Skeletal muscle satellite cell (primary cell): Measurements from ENCODE around the gene IGF2BP3.
"Not testable (repeated sequence)": the region's sequence is repeated elsewhere in the genome, so short reads cannot be mapped to it uniquely, and the experiment has no call there.

Source experiments
- H3K27me3 ChIP-seq: 2 replicates; pipeline ENCODE4 v1.7.0; 2013; ENCODE audit warnings: low read length; ENCODE audit not compliant: control insufficient read depth, insufficient read depth
- H3K36me3 ChIP-seq: 2 replicates; pipeline ENCODE4 v1.7.0; 2013; ENCODE audit warnings: mild to moderate bottlenecking, control low read depth, low read length; ENCODE audit not compliant: insufficient read depth
- H3K4me1 ChIP-seq: 2 replicates; pipeline ENCODE4 v1.7.0; 2013; ENCODE audit warnings: low read length; ENCODE audit not compliant: control insufficient read depth, insufficient read depth
- H3K4me2 ChIP-seq: 2 replicates; pipeline ENCODE4 v1.7.0; 2013; ENCODE audit warnings: mild to moderate bottlenecking, low read length
- H3K4me3 ChIP-seq: 2 replicates; pipeline ENCODE4 v1.7.0; 2013; ENCODE audit warnings: low read length
- H3K9ac ChIP-seq: 2 replicates; pipeline ENCODE4 v1.7.0; 2013; ENCODE audit warnings: mild to moderate bottlenecking, low read depth, low read length, moderate library complexity
- H3K9me3 ChIP-seq: replicated peaks from 2 replicates; pipeline ENCODE4 v1.7.0; 2013; ENCODE audit warnings: mild to moderate bottlenecking, control low read depth, low read length

The IGF2BP3 gene

GRCh38 chr7:23419160-23419559 is 51.1 kb downstream of the IGF2BP3 start:
- H3K27me3 ChIP-seq, result no peaks in the 10 kb centered on the region
- peaks cover 11% of the 10 kb centered on the region for H3K36me3 ChIP-seq
- H3K9me3 ChIP-seq, result no peaks in the 10 kb centered on the region
- H3K4me1 ChIP-seq, result peaks cover 11% of the 10 kb centered on the region
- no peak overlapping the region for H3K9ac ChIP-seq
- H3K4me3 ChIP-seq, result no peak overlapping the region
- no peak overlapping the region for H3K4me2 ChIP-seq

- Histone ChIP-seq H3K9me3 (no peaks in the 10 kb centered on the region), H3K4me1 (peaks cover 11% of the 10 kb centered on the region), H3K9ac (no peak overlapping the region), H3K36me3 (peaks cover 12% of the 10 kb centered on the region), H3K4me2 (no peak overlapping the region), H3K27me3 (no peaks in the 10 kb centered on the region), H3K4me3 (no peak overlapping the region)
Measured at GRCh38 chr7:23418046-23418445, 52.2 kb downstream of the IGF2BP3 start.

- Histone ChIP-seq H3K4me1 (peaks cover 11% of the 10 kb centered on the region), H3K36me3 (peaks cover 19% of the 10 kb centered on the region), H3K27me3 (no peaks in the 10 kb centered on the region), H3K9ac (no peak overlapping the region), H3K4me3 (no peak overlapping the region), H3K4me2 (no peak overlapping the region), H3K9me3 (no peaks in the 10 kb centered on the region)
Measured at GRCh38 chr7:23415198-23415597, 55.1 kb downstream of the IGF2BP3 start.

- H3K9ac ChIP-seq, result no peak overlapping the region
- peaks cover 19% of the 10 kb centered on the region for H3K36me3 ChIP-seq
- no peaks in the 10 kb centered on the region for H3K9me3 ChIP-seq
Measured at GRCh38 chr7:23410446-23411183, 59.7 kb downstream of the IGF2BP3 start.

GRCh38 chr7:23406564-23406963 is 63.7 kb downstream of the IGF2BP3 start:
- not testable (repeated sequence) for H3K4me1 ChIP-seq, H3K4me3 ChIP-seq, H3K4me2 ChIP-seq, H3K27me3 ChIP-seq, H3K9ac ChIP-seq, H3K9me3 ChIP-seq
- peaks cover 15% of the 10 kb centered on the region for H3K36me3 ChIP-seq

More at GRCh38 chr7:23410446-23411183, 59.7 kb downstream of the IGF2BP3 start:
- no peak overlapping the region for H3K4me2 ChIP-seq
- no peaks in the 10 kb centered on the region for H3K27me3 ChIP-seq
- no peaks in the 10 kb centered on the region for H3K4me1 ChIP-seq
- no peak overlapping the region for H3K4me3 ChIP-seq

GRCh38 chr7:23405240-23405618 is 65.1 kb downstream of the IGF2BP3 start:
- no peaks in the 10 kb centered on the region for H3K27me3 ChIP-seq
- H3K9ac ChIP-seq, result no peak overlapping the region
- no peak overlapping the region for H3K4me3 ChIP-seq
- H3K4me2 ChIP-seq, result no peak overlapping the region
- peaks cover 18% of the 10 kb centered on the region for H3K36me3 ChIP-seq
- H3K4me1 ChIP-seq, result no peaks in the 10 kb centered on the region
- no peaks in the 10 kb centered on the region for H3K9me3 ChIP-seq

- no peaks in the 10 kb centered on the region for H3K27me3 ChIP-seq
- no peak overlapping the region for H3K9ac ChIP-seq
- H3K9me3 ChIP-seq, result no peaks in the 10 kb centered on the region
- no peak overlapping the region for H3K4me2 ChIP-seq
- H3K36me3 ChIP-seq, result peaks cover 17% of the 10 kb centered on the region
- no peaks in the 10 kb centered on the region for H3K4me1 ChIP-seq
- no peak overlapping the region for H3K4me3 ChIP-seq
Measured at GRCh38 chr7:23404546-23405239, 65.6 kb downstream of the IGF2BP3 start.

GRCh38 chr7:23403970-23404369 is 66.3 kb downstream of the IGF2BP3 start:
- H3K36me3 ChIP-seq, result peaks cover 17% of the 10 kb centered on the region
- H3K4me2 ChIP-seq, result no peak overlapping the region
- H3K4me1 ChIP-seq, result no peaks in the 10 kb centered on the region
- H3K4me3 ChIP-seq, result no peak overlapping the region
- H3K9me3 ChIP-seq, result no peaks in the 10 kb centered on the region
- no peak overlapping the region for H3K9ac ChIP-seq
- no peaks in the 10 kb centered on the region for H3K27me3 ChIP-seq

GRCh38 chr7:23398090-23398489 is 72.2 kb downstream of the IGF2BP3 start:
- not testable (repeated sequence) for H3K27me3 ChIP-seq, H3K4me2 ChIP-seq, H3K9me3 ChIP-seq, H3K4me3 ChIP-seq, H3K9ac ChIP-seq
- Histone ChIP-seq H3K4me1 (peaks cover 14% of the 10 kb centered on the region), H3K36me3 (peaks cover 24% of the 10 kb centered on the region)

GRCh38 chr7:23397241-23397640 is 73.0 kb downstream of the IGF2BP3 start:
- Histone ChIP-seq H3K9ac (no peak overlapping the region), H3K4me2 (no peak overlapping the region), H3K9me3 (no peaks in the 10 kb centered on the region), H3K4me1 (peaks cover 14% of the 10 kb centered on the region), H3K4me3 (no peak overlapping the region), H3K36me3 (peaks cover 26% of the 10 kb centered on the region), H3K27me3 (no peaks in the 10 kb centered on the region)

- H3K36me3 ChIP-seq, result peaks cover 19% of the 10 kb centered on the region
- no peak overlapping the region for H3K4me2 ChIP-seq
- no peaks in the 10 kb centered on the region for H3K27me3 ChIP-seq
- no peaks in the 10 kb centered on the region for H3K9me3 ChIP-seq
- no peak overlapping the region for H3K9ac ChIP-seq
- no peak overlapping the region for H3K4me3 ChIP-seq
- H3K4me1 ChIP-seq, result peaks cover 21% of the 10 kb centered on the region
Measured at GRCh38 chr7:23396222-23397015, 73.9 kb downstream of the IGF2BP3 start.
